Left ventricle myocardium superior (tissue), 1 donor: Measurements from ENCODE around the gene OR52D1. TPM values are rescaled to one million over a fixed set of nuclear protein-coding genes. Genes with fewer than 3 reads are reported as not detected.

Experiments used
- ATAC-seq: fragments of 200-7000 bp; cut with Tn5 transposase; one replicate; pipeline ENCODE4 v1.9.1; 2020; ENCODE audit warnings: mild to moderate bottlenecking, moderate library complexity
- DNase-seq: peaks from one replicate; pipeline ENCODE4 v3.0.0-alpha.2; 2020
- intact Hi-C: fragments of 100-400 bp; cut with micrococcal nuclease; formaldehyde crosslinking; loops from one replicate; pipeline ENCODE4 v1.11.0; 2022
- total RNA-seq: library from RNA; stranded (reverse); fragmentation: NEBNext Ultra II Directional; extraction: Animal tissue kit (Norgen Biotek cat#: 25700); gene quantifications from one replicate; pipeline ENCODE4 v1.2.1, GENCODE V29; 2021
- donor health status: DM: no; HTN: yes; CAD: no; lungs with severe emphysema.

Gene OR52D1
- total RNA-seq, 1 donor from 2014 or later, result not detected

- intact Hi-C loops, result no loop called here
- DNase-seq (no peak), ATAC-seq (no peak)
Observed at GRCh38 chr11:5507933-5508305, 19.4 kb downstream of the OR52D1 start.

GRCh38 chr11:5508605-5509004, 20.1 kb downstream of the OR52D1 start:
- ATAC-seq (no peak), DNase-seq (no peak)
- intact Hi-C loops, result no loop called here

GRCh38 chr11:5509803-5510202, 21.3 kb downstream of the OR52D1 start, which contains the start of gene UBQLN3:
Gene UBQLN3, minus strand, starts transcription at chr11:5509957. Its CDS starts 399 bp downstream, at chr11:5509558.
- ATAC-seq (no peak), DNase-seq (no peak)
- intact Hi-C loops, result no loop called here

DNA sequence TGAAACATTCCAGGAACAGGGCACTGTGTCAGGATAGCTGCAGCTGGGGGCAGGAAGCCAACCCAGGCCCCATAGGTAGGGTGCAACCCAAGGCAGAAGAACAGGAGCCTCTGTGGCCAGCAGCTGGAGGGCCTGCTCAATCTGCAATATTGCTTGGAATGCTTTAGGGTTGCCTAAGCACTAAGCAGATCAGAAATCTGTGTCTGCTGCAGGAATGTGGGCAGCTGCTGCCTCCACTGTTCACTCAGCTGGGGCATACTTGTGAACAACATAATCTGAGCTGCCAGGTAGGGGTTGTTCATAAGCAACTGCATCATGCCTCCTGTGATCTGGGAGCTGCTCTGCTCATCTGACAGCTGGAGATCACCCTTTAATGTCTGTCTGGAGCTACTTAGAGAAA, 26.4 kb downstream of the OR52D1 start:
- no peak for ATAC-seq
- no peak for DNase-seq
- intact Hi-C loops, result no loop called here

- intact Hi-C loops, result no loop called here
- ATAC-seq, result no peak
Observed at GRCh38 chr11:5516599-5516998, 28.1 kb downstream of the OR52D1 start, which contains the start of gene UBQLNL. Gene UBQLNL, minus strand, starts transcription at chr11:5516699. Its CDS starts 258 bp downstream, at chr11:5516441.

DNA sequence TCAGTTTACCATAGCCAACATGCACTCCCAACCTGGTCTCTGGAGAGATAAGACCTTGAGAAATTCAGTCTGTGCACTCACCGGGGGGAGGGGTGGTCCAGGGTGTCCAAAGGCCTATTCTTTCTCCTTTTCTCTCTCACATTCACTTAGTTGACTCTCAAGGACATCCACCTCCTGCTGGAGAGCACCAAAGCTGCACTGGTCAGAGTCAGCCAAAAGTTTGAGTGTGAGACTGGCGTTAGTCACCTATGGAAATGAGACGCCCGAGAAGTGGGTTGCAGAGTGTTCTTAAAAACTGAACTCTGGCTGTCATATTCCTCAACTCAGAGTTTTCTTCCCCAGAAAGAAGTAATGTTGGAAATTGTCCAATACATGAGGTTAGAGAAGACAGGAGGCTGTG, 33.1 kb downstream of the OR52D1 start:
- no peak for ATAC-seq
- no peak for DNase-seq
- intact Hi-C loops, result no loop called here

More at GRCh38 chr11:5516599-5516998, 28.1 kb downstream of the OR52D1 start, which contains the start of gene UBQLNL:
- no peak for DNase-seq

GRCh38 chr11:5522308-5522707, 33.8 kb downstream of the OR52D1 start:
- DNase-seq (no peak), ATAC-seq (no peak)
- intact Hi-C loops, result no loop called here

DNA sequence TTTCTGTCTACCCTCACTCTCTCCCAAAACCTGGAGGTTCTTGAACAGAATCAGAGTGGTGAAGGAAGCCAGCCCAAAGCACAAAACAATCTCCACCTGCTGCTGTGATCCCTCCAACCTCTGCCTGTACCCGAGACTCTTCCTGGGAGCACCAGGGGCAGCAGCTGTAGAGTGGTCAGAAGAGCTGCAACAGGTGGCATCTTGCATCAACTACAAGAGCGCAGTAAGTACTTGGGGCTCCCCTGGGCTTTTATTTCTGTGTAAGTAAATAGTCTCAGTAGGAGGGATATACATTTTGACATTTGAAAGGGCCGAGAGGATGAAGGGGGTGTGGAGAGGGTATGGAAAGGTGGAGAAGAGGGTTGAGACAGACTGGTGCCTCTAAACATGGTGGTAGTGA, 36.3 kb downstream of the OR52D1 start:
- ATAC-seq, result no peak
- intact Hi-C loops, result no loop called here
- DNase-seq, result no peak

- ATAC-seq, result no peak
Observed at GRCh38 chr11:5527716-5528115, 39.2 kb downstream of the OR52D1 start.

DNA sequence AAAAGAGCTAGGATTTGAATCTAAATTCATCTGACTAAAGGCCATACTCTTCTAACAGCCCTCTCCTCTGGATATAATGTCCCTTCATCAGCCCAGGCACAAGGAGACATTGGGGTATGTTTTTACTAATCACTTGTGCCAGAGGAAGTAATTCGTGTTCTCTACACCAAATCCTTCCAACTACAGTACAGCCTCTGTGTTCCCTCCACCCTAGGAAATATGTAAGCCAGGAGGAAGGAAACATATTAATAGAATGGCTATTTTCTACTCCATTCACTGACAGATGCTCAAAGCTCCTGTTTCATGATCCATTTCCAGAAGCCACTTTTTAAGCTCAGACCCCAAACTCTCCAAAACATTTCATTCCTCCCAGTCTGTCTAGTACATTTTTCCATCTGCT, 40.0 kb downstream of the OR52D1 start:
- no peak for DNase-seq
- intact Hi-C loops, result no loop called here
- ATAC-seq, result no peak

More at GRCh38 chr11:5527716-5528115, 39.2 kb downstream of the OR52D1 start:
- intact Hi-C loops, result no loop called here
- no peak for DNase-seq

DNA sequence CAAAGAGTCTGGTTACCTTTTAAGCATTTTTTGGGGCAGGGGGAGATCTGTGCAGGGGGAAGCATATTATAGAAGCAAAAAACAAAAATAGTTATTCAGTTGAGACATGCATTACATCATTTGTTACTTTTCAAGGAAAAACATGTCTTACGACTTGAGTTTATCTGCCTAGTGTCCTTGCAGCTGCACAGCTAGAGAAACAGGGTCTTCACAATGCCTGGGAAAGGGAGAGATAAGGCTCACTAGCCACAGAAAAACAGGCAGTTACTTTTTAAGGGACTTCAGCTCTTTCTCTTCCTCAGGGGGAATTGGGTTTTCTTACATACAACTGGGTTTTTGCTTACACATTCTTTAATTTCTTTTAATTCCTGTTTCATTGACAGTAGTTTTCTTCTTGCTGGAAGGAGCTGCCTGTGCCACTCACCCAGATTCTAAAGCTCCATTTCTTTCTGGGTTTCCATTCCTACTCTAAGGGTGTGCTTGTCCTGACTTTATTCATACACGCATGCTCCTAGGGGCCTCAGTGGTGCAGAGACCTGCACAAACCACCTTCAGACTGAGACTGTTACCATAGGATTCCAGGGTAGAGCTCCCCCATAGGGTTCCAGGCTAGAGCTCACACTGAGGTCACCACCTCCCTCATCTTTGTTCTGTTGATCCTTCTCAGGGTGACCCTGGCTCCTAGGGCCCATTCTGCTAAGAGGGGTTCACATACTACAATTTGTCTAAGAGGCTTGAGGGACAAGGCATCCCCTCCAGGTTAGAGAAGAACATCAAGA, 42.8 kb downstream of the OR52D1 start:
- intact Hi-C loops, result no loop called here
- no peak for DNase-seq

DNA sequence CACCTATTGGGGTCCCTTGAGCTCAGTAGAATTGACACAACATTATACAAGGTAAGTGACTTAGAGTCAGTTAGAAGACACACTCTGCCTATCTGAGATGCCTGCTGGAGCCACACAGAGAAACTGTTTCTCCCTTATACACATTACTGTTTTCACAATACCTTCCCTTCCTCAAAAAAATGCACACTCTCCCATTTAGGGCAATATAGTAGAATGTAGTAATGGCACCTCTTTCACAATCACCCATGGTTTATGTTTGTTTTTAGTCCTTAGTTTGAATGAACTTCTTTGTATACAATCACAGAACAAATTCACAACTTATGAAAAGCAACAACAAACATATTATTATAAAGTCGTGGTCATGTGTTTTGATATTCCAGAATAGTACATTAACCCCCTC, 45.6 kb downstream of the OR52D1 start:
- ATAC-seq (no peak), DNase-seq (no peak)
- intact Hi-C loops, result no loop called here

More for the DNA sequence above, 42.8 kb downstream of the OR52D1 start:
- ATAC-seq, result no peak

GRCh38 chr11:5536482-5536881, 48.0 kb downstream of the OR52D1 start:
- DNase-seq (no peak), ATAC-seq (no peak)
- intact Hi-C loops, result no loop called here

Other genes with a start within 250 kb of the OR52D1 start
- not detected for gene HBG1, start 238.8 kb upstream of the OR52D1 start, total RNA-seq
- gene HBG2, start 233.9 kb upstream of the OR52D1 start, total RNA-seq, result not detected
- not detected for gene HBE1, start 218.7 kb upstream of the OR52D1 start, total RNA-seq
- gene OR51B4, start 186.7 kb upstream of the OR52D1 start, total RNA-seq, result not detected
- not detected for gene OR51B2, start 164.4 kb upstream of the OR52D1 start, total RNA-seq
- not detected for gene OR51B5, start 145.2 kb upstream of the OR52D1 start, total RNA-seq
- not detected for gene OR51B6, start 137.2 kb upstream of the OR52D1 start, total RNA-seq
- not detected for gene OR51M1, start 104.9 kb upstream of the OR52D1 start, total RNA-seq
- gene OR51Q1, start 66.6 kb upstream of the OR52D1 start, total RNA-seq, result not detected
- gene OR51I1, start 47.2 kb upstream of the OR52D1 start, total RNA-seq, result not detected
- not detected for gene OR51I2, start 39.4 kb upstream of the OR52D1 start, total RNA-seq
- gene UBQLN3, start 21.3 kb downstream of the OR52D1 start, total RNA-seq, result not detected
- 0.17 TPM for gene UBQLNL, start 28.0 kb downstream of the OR52D1 start, total RNA-seq
- not detected for gene OR52H1, start 59.9 kb downstream of the OR52D1 start, total RNA-seq
- gene OR52B6, start 92.2 kb downstream of the OR52D1 start, total RNA-seq, result not detected
- 1.5 TPM for gene TRIM6, start 108.0 kb downstream of the OR52D1 start, total RNA-seq
- gene TRIM34, start 136.3 kb downstream of the OR52D1 start, total RNA-seq, result 1.6 TPM
- 6.8 TPM for gene TRIM5, start 196.4 kb downstream of the OR52D1 start, total RNA-seq
- gene TRIM22, start 201.1 kb downstream of the OR52D1 start, total RNA-seq, result 19.2 TPM
- not detected for gene OR56B1, start 247.8 kb downstream of the OR52D1 start, total RNA-seq